LoVo (cell line): ENCODE measurements around the gene PLXND1.

Experiments
- DNase-seq: peaks from one replicate; pipeline ENCODE4 v3.0.0-alpha.2; 2016; ENCODE audit warnings: low spot score

Gene PLXND1

GRCh38 chr3:129626744-129627349 lies 20.4 kb upstream of the PLXND1 start:
- DNase-seq: peak; percentile 93

GRCh38 chr3:129625072-129625874 lies 18.8 kb upstream of the PLXND1 start:
- no peak for DNase-seq

GRCh38 chr3:129624347-129625071 lies 18.0 kb upstream of the PLXND1 start:
- no peak for DNase-seq

GRCh38 chr3:129623447-129624118 lies 17.1 kb upstream of the PLXND1 start:
- DNase-seq: no peak

- DNase-seq: no peak
These were observed 16.5 kb upstream of the PLXND1 start for GRCh38 chr3:129622933-129623332.

GRCh38 chr3:129622226-129622874 lies 15.9 kb upstream of the PLXND1 start:
- DNase-seq: no peak

- DNase-seq: no peak
These were observed 15.2 kb upstream of the PLXND1 start for GRCh38 chr3:129621626-129622225.

GRCh38 chr3:129620828-129621559 lies 14.5 kb upstream of the PLXND1 start:
- no peak for DNase-seq

- no peak for DNase-seq
These were observed 13.3 kb upstream of the PLXND1 start for GRCh38 chr3:129619726-129620162.

- DNase-seq: no peak
These were observed 12.6 kb upstream of the PLXND1 start for GRCh38 chr3:129618901-129619671.

GRCh38 chr3:129618186-129618820 lies 11.8 kb upstream of the PLXND1 start:
- no peak for DNase-seq

GRCh38 chr3:129617381-129618185 lies 11.1 kb upstream of the PLXND1 start:
- no peak for DNase-seq

GRCh38 chr3:129616713-129617112 lies 10.2 kb upstream of the PLXND1 start:
- DNase-seq: no peak

GRCh38 chr3:129616291-129616690 lies 9.8 kb upstream of the PLXND1 start:
- DNase-seq: no peak

GRCh38 chr3:129615751-129616281 lies 9.3 kb upstream of the PLXND1 start:
- DNase-seq: no peak

- no peak for DNase-seq
These were observed 8.5 kb upstream of the PLXND1 start for GRCh38 chr3:129614927-129615363.

- DNase-seq: no peak
These were observed 8.0 kb upstream of the PLXND1 start for GRCh38 chr3:129614435-129614834.

- DNase-seq: no peak
These were observed 6.9 kb upstream of the PLXND1 start for GRCh38 chr3:129613367-129613740.
